CD14-positive monocyte (primary cell): Measurements from ENCODE around the gene SLC38A9. TPM values are rescaled to one million over a fixed set of nuclear protein-coding genes. Genes with fewer than 3 reads are reported as not detected.
"Not testable (repeated sequence)": the region's sequence is repeated elsewhere in the genome, so short reads cannot be mapped to it uniquely, and the experiment has no call there.

Experiments used
- DNase-seq, 3 donors: peaks; one replicate each; pipeline ENCODE4 v3.0.0-alpha.2; 2011 to 2022
- H2AFZ ChIP-seq: 2 replicates; pipeline ENCODE4 v1.6.0; 2012; ENCODE audit warnings: mild to moderate bottlenecking, low read depth, low read length, inconsistent platforms; ENCODE audit not compliant: insufficient read depth, poor library complexity, severe bottlenecking
- H3K27ac ChIP-seq, 2 donors: 1 replicate in 1 of 2; 2 replicates in 1 of 2; pipeline ENCODE4 v1.5.1; 2012 to 2013; ENCODE audit warnings: low read length in 2 of 2, control low read depth in 1 of 2, inconsistent platforms in 1 of 2, low read depth in 1 of 2, mild to moderate bottlenecking in 1 of 2
- H3K27me3 ChIP-seq, 2 donors: one replicate each; pipeline versions ENCODE4 v1.6.0 to v1.6.1; 2011 to 2013; ENCODE audit warnings: low read length in 2 of 2; ENCODE audit not compliant: control insufficient read depth in 2 of 2, insufficient read depth in 2 of 2
- H3K36me3 ChIP-seq, 2 donors: replicated peaks in 1 of 2; 1 replicate in 1 of 2; 2 replicates in 1 of 2; pipeline versions ENCODE4 v1.5.1 to v1.6.1; 2012 to 2013; ENCODE audit warnings: low read length in 2 of 2, control low read depth in 1 of 2, inconsistent platforms in 1 of 2, mild to moderate bottlenecking in 1 of 2; ENCODE audit not compliant: insufficient read depth in 2 of 2, control insufficient read depth in 1 of 2
- H3K4me1 ChIP-seq, 2 donors: 1 replicate in 1 of 2; 2 replicates in 1 of 2; pipeline versions ENCODE4 v1.5.1 to v1.6.1; 2012 to 2013; ENCODE audit warnings: low read length in 2 of 2, control low read depth in 1 of 2, inconsistent platforms in 1 of 2, mild to moderate bottlenecking in 1 of 2, moderate library complexity in 1 of 2; ENCODE audit not compliant: insufficient read depth in 2 of 2, control insufficient read depth in 1 of 2
- H3K4me2 ChIP-seq: replicated peaks from 2 replicates; pipeline ENCODE3; 2012; ENCODE audit warnings: low read length, moderate library complexity, mild to moderate bottlenecking; ENCODE audit not compliant: poor library complexity, severe bottlenecking; ENCODE audit errors: extremely low read depth
- H3K4me3 ChIP-seq, 3 experiments: fragments of 200-600 bp in 1 of 3; sonication (generic) in 1 of 3; replicated peaks in 1 of 3; 1 replicate in 2 of 3; 2 replicates in 1 of 3; pipeline ENCODE4 v1.5.1; 2011 to 2013; ENCODE audit warnings: low read length in 3 of 3, mild to moderate bottlenecking in 3 of 3, control low read depth in 2 of 3, low read depth in 2 of 3, inconsistent platforms in 1 of 3, moderate library complexity in 1 of 3
- H3K79me2 ChIP-seq: 2 replicates; pipeline ENCODE4 v1.6.0; 2012; ENCODE audit warnings: mild to moderate bottlenecking, control low read depth, inconsistent platforms, low read length, moderate library complexity; ENCODE audit not compliant: insufficient read depth
- H3K9ac ChIP-seq: 2 replicates; pipeline ENCODE4 v1.6.0; 2017; ENCODE audit warnings: low read length, mild to moderate bottlenecking; ENCODE audit not compliant: insufficient read depth, poor library complexity, severe bottlenecking
- H3K9me3 ChIP-seq, 2 donors: replicated peaks in 1 of 2; 1 replicate in 1 of 2; 2 replicates in 1 of 2; pipeline versions ENCODE4 v1.5.1 to v1.6.1; 2012 to 2013; ENCODE audit warnings: low read length in 2 of 2, control low read depth in 1 of 2; ENCODE audit not compliant: control insufficient read depth in 1 of 2, insufficient read depth in 1 of 2
- H4K20me1 ChIP-seq: 2 replicates; pipeline ENCODE4 v1.6.0; 2012; ENCODE audit warnings: mild to moderate bottlenecking, low read length, control low read depth, moderate library complexity; ENCODE audit not compliant: insufficient read depth
- H3K27ac Mint-ChIP-seq, 7 donors: one replicate each; pipeline ENCODE4 v1.8.0; 2020; ENCODE audit warnings: mild to moderate bottlenecking in 7 of 7, mixed read lengths in 7 of 7, moderate library complexity in 6 of 7, inconsistent platforms in 2 of 7
- H3K27me3 Mint-ChIP-seq, 3 donors: one replicate each; pipeline ENCODE4 v1.8.0; 2021 to 2022; ENCODE audit warnings: low read depth in 3 of 3, mild to moderate bottlenecking in 3 of 3, mixed read lengths in 3 of 3, moderate library complexity in 3 of 3, inconsistent platforms in 1 of 3
- H3K36me3 Mint-ChIP-seq, 2 donors: one replicate each; pipeline ENCODE4 v1.8.0; 2020; ENCODE audit warnings: mixed read lengths in 2 of 2, inconsistent platforms in 1 of 2, mild to moderate bottlenecking in 1 of 2
- H3K4me1 Mint-ChIP-seq: one replicate; pipeline ENCODE4 v1.8.0; 2020; ENCODE audit warnings: mild to moderate bottlenecking, mixed read lengths
- H3K4me3 Mint-ChIP-seq, 2 donors: one replicate each; pipeline ENCODE4 v1.8.0; 2020; ENCODE audit warnings: mild to moderate bottlenecking in 2 of 2, mixed read lengths in 2 of 2, moderate library complexity in 1 of 2
- H3K9me3 Mint-ChIP-seq, 7 donors: one replicate each; pipeline ENCODE4 v1.8.0; 2020 to 2022; ENCODE audit warnings: mixed read lengths in 7 of 7, mild to moderate bottlenecking in 6 of 7, moderate library complexity in 6 of 7, inconsistent platforms in 2 of 7
- WGBS: methylation state at CpG from one replicate; pipeline ENCODE4 v1.1.5; 2013; ENCODE audit warnings: missing lambda C conversion rate; ENCODE audit not compliant: insufficient coverage; 5-methylcytosine and 5-hydroxymethylcytosine counted together
- intact Hi-C, 2 donors: fragments of 100-400 bp; cut with micrococcal nuclease; formaldehyde crosslinking; loops; one replicate each; pipeline versions ENCODE4 v1.15.0 to v1.15.1; 2023
- polyA minus RNA-seq: library from RNA; depleted of rRNA, polyadenylated mRNA; stranded (reverse); fragments of >200 nt; gene quantifications from 2 replicates; pipeline ENCODE4 v1.2.3, GENCODE V29; 2012
- polyA plus RNA-seq, 3 donors: library from polyadenylated mRNA; depleted of rRNA in 1 of 3; unstranded in 2 of 3; stranded (reverse) in 1 of 3; fragments of 300-500 nt in 2 of 3; fragments of >200 nt in 1 of 3; fragmentation: Illumina TruSeq in 2 of 3; gene quantifications; 1 replicate in 2 of 3; 2 replicates in 1 of 3; pipeline ENCODE4 v1.2.3, GENCODE V29; 2012 to 2021
- total RNA-seq, 12 experiments: library from RNA in 1 of 12; stranded (reverse) in 1 of 12; fragments of 120-200 nt in 1 of 12; gene quantifications; one replicate each; pipeline ENCODE4 v1.2.4 and lab custom pipeline; 2013 to 2026; ENCODE audit warnings: mixed read lengths in 6 of 12, inconsistent platforms in 1 of 12
- TF ChIP-seq, protein P1 (sequence below): fragments of 200-600 bp; IDR thresholded peaks from one replicate; pipeline ENCODE4 v1.8.0; 2022; ENCODE audit warnings: antibody characterized with exemption, mild to moderate bottlenecking

Gene SLC38A9, protein sequence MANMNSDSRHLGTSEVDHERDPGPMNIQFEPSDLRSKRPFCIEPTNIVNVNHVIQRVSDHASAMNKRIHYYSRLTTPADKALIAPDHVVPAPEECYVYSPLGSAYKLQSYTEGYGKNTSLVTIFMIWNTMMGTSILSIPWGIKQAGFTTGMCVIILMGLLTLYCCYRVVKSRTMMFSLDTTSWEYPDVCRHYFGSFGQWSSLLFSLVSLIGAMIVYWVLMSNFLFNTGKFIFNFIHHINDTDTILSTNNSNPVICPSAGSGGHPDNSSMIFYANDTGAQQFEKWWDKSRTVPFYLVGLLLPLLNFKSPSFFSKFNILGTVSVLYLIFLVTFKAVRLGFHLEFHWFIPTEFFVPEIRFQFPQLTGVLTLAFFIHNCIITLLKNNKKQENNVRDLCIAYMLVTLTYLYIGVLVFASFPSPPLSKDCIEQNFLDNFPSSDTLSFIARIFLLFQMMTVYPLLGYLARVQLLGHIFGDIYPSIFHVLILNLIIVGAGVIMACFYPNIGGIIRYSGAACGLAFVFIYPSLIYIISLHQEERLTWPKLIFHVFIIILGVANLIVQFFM
- 35.8 TPM for total RNA-seq (2013)
- 10 to 100 TPM; 10.7 to 15.2 (median 14.1) TPM for polyA plus RNA-seq
- 13.4 and 13.6 TPM in 2 replicates for polyA minus RNA-seq
- 11.8 to 22.2 (median 16.8) reads per million in 11 experiments for total RNA-seq (lab: John Stamatoyannopoulos, UW)

DNA sequence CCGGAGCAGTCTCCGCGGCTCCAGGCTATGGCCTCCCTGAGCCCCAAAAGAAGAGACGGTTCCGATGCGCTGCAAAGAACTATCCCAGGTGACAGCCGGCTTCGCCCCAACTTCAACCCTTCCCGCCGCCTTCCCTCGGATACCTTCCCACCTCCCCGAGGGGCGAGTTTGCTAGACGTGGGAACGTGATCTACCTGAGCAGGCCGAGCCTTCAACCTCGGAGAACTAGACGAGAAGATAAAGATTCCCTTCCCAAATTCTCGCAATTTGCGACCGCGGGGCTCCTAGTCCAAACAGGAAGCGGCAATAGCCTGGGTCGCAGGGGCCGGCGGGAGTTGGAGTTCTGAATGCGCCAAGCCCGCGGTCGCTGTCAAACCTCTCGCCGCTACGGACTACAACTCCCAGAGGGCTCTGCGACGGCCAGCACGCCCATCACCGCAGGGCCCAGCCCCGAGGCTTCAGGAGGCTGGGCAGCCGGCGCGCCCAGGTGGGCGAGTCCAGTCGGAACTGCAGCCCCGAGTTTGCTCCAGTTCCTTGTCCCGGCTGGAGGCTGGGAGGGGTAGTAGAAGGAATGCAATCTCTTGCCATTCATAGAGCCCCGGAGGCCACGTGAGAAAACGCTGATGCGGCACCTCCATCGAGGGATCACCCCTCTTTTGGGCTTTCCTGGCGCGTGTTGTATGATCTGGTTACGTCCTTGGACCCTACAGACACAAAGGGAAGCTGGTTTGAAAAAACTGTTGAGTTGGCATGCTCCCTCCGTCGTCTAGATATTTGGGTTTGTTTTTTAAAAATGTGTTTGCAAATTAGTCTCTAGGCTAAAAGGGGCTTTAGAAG is at the start of gene SLC38A9:
Gene SLC38A9, minus strand, starts transcription at position 302 of the 837 bp plus-strand sequence. CDS start 14,366 bp downstream, outside the sequence.
- Mint-ChIP-seq H3K4me1 (peaks cover 13% of the 10 kb centered on the region), H3K9me3 (peaks cover 0 to 4% (median 0%) of the 10 kb centered on the region in 7 donors), H3K27me3 (peaks cover 0 to 4% (median 1%) of the 10 kb centered on the region in 3 donors), H3K27ac (peak within 1 kb of the TSS; percentile 90 to 98 (median 93)), H3K4me3 (peak within 1 kb of the TSS; percentile 99 to 100), H3K36me3 (peaks cover 14 to 16% of the 10 kb centered on the region in 2 donors)
- H3K27ac ChIP-seq: peak within 1 kb of the TSS; percentile 46 to 83
- peak within 1 kb of the TSS; percentile 99 for H2AFZ ChIP-seq
- peaks cover 5 to 16% of the 10 kb centered on the region in 2 donors for H3K36me3 ChIP-seq
- intact Hi-C loops: loop anchor here in 1 of 2 donors (10.0 kb wide), 1 partner anchor 193 kb away; no protein-coding TSS in a partner anchor
- no peaks in the 10 kb centered on the region for H3K27me3 ChIP-seq
- under 1% methylated on average over 48 of the region's 55 CpGs for WGBS
- H3K4me3 ChIP-seq: peak within 1 kb of the TSS; percentile 85 to 92 (median 90)
- H3K4me1 ChIP-seq: peaks cover 12 to 18% of the 10 kb centered on the region in 2 donors
- no peaks in the 10 kb centered on the region for H3K9me3 ChIP-seq
- peaks cover 17% of the 10 kb centered on the region for H3K79me2 ChIP-seq
- H3K4me2 ChIP-seq: peak within 1 kb of the TSS; percentile 98
- H3K9ac ChIP-seq: peak within 1 kb of the TSS; percentile 84
- no peaks in the 10 kb centered on the region for H4K20me1 ChIP-seq
- DNase-seq: peak; percentile 87 to 94 (median 89)
- TF ChIP-seq, protein P1, sequence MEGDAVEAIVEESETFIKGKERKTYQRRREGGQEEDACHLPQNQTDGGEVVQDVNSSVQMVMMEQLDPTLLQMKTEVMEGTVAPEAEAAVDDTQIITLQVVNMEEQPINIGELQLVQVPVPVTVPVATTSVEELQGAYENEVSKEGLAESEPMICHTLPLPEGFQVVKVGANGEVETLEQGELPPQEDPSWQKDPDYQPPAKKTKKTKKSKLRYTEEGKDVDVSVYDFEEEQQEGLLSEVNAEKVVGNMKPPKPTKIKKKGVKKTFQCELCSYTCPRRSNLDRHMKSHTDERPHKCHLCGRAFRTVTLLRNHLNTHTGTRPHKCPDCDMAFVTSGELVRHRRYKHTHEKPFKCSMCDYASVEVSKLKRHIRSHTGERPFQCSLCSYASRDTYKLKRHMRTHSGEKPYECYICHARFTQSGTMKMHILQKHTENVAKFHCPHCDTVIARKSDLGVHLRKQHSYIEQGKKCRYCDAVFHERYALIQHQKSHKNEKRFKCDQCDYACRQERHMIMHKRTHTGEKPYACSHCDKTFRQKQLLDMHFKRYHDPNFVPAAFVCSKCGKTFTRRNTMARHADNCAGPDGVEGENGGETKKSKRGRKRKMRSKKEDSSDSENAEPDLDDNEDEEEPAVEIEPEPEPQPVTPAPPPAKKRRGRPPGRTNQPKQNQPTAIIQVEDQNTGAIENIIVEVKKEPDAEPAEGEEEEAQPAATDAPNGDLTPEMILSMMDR: no peak

DNA sequence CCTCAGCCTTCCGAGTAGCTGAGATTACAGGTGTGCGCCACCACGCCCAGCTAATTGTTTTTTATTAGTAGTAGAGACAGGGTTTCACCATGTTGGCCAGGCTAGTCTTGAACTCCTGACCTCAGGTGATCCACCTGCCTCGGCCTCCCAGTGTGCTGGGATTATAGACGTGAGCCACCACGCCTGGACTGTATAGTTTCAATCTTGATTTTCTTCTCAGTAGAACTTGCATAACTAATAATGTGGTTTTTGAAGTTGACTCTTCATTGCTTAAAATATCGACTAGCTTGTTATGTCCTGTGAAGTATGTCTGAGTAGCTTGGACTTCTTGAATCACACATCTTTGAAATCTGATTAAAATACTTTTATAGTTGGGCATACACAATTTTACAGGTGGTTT is 49.6 kb upstream of the SLC38A9 start:
- H3K4me3 ChIP-seq, H3K4me2 ChIP-seq, H3K36me3 ChIP-seq, H3K27ac Mint-ChIP-seq, H2AFZ ChIP-seq, H3K9ac ChIP-seq, H3K9me3 Mint-ChIP-seq, H3K27ac ChIP-seq, DNase-seq, H3K36me3 Mint-ChIP-seq, H3K4me3 Mint-ChIP-seq, H3K27me3 Mint-ChIP-seq, H4K20me1 ChIP-seq, H3K9me3 ChIP-seq, H3K4me1 Mint-ChIP-seq, H3K79me2 ChIP-seq, H3K4me1 ChIP-seq, H3K27me3 ChIP-seq, intact Hi-C loops: not testable (repeated sequence)
- 100% methylated on average over 2 of the region's 7 CpGs for WGBS
